Mesenchymal stem cell (in vitro differentiated cells and primary cell): ENCODE measurements around the gene NAV2.

Experiments used
- DNase-seq: peaks from one replicate; pipeline ENCODE4 v3.0.0-alpha.2; 2013
- H2AFZ ChIP-seq: one replicate; pipeline ENCODE4 v1.6.1; 2013; ENCODE audit warnings: low read depth, mild to moderate bottlenecking, control low read depth, inconsistent platforms, low read length, moderate library complexity
- H2AK5ac ChIP-seq: 2 replicates; pipeline ENCODE4 v1.6.1; 2013; ENCODE audit warnings: low read length, moderate library complexity, mild to moderate bottlenecking, inconsistent platforms; ENCODE audit not compliant: severe bottlenecking
- H2BK120ac ChIP-seq: one replicate; pipeline ENCODE4 v1.6.1; 2013; ENCODE audit warnings: low read depth, mild to moderate bottlenecking, inconsistent platforms, low read length, moderate library complexity
- H2BK12ac ChIP-seq, 2 experiments: one replicate each; pipeline ENCODE4 v1.6.1; 2013; ENCODE audit warnings: inconsistent platforms in 2 of 2, low read length in 2 of 2, mild to moderate bottlenecking in 2 of 2, moderate library complexity in 2 of 2, control low read depth in 1 of 2
- H2BK15ac ChIP-seq: one replicate; pipeline ENCODE4 v1.6.1; 2013; ENCODE audit warnings: mild to moderate bottlenecking, low read depth, inconsistent platforms; ENCODE audit not compliant: poor library complexity, severe bottlenecking
- H2BK5ac ChIP-seq: 2 replicates; pipeline ENCODE4 v1.6.1; 2013; ENCODE audit warnings: low read depth, mild to moderate bottlenecking, low read length, control low read depth, inconsistent platforms; ENCODE audit not compliant: poor library complexity, severe bottlenecking
- H3K14ac ChIP-seq, 2 experiments: one replicate each; pipeline ENCODE4 v1.6.1; 2013; ENCODE audit warnings: inconsistent platforms in 2 of 2, low read length in 2 of 2, control low read depth in 1 of 2, mild to moderate bottlenecking in 1 of 2, moderate library complexity in 1 of 2
- H3K18ac ChIP-seq, 2 experiments: one replicate each; pipeline ENCODE4 v1.6.1; 2013; ENCODE audit warnings: inconsistent platforms in 2 of 2, low read length in 2 of 2, control low read depth in 1 of 2, low read depth in 1 of 2, mild to moderate bottlenecking in 1 of 2
- H3K23ac ChIP-seq, 2 experiments: one replicate each; pipeline ENCODE4 v1.6.1; 2013; ENCODE audit warnings: inconsistent platforms in 2 of 2, low read length in 2 of 2, mild to moderate bottlenecking in 2 of 2, moderate library complexity in 2 of 2, control low read depth in 1 of 2
- H3K27ac ChIP-seq: 2 replicates; pipeline ENCODE4 v1.5.1; 2013; ENCODE audit warnings: mild to moderate bottlenecking, moderate library complexity, low read length, control low read depth, inconsistent platforms; ENCODE audit not compliant: poor library complexity, severe bottlenecking
- H3K27me3 ChIP-seq, 2 experiments: 2 replicates each; pipeline versions ENCODE4 v1.6.1 to v1.7.0; 2013; ENCODE audit warnings: low read length in 2 of 2, mild to moderate bottlenecking in 2 of 2, moderate library complexity in 2 of 2, control low read depth in 1 of 2, inconsistent platforms in 1 of 2; ENCODE audit not compliant: control insufficient read depth in 1 of 2, insufficient read depth in 1 of 2
- H3K36me3 ChIP-seq, 2 experiments: 2 replicates each; pipeline versions ENCODE4 v1.6.1 to v1.7.0; 2013; ENCODE audit warnings: low read length in 2 of 2, control low read depth in 1 of 2, inconsistent platforms in 1 of 2, low read depth in 1 of 2, mild to moderate bottlenecking in 1 of 2; ENCODE audit not compliant: insufficient read depth in 2 of 2, control insufficient read depth in 1 of 2
- H3K4ac ChIP-seq, 2 experiments: one replicate each; pipeline ENCODE4 v1.6.1; 2013; ENCODE audit warnings: inconsistent platforms in 2 of 2, low read length in 2 of 2, mild to moderate bottlenecking in 2 of 2, moderate library complexity in 2 of 2, control low read depth in 1 of 2, low read depth in 1 of 2
- H3K4me1 ChIP-seq: 2 replicates; pipeline ENCODE4 v1.6.1; 2013; ENCODE audit warnings: low read depth, low read length, control low read depth; ENCODE audit not compliant: control insufficient read depth, insufficient read depth
- H3K4me2 ChIP-seq: 2 replicates; pipeline ENCODE4 v1.6.1; 2013; ENCODE audit warnings: low read length, mild to moderate bottlenecking, inconsistent platforms; ENCODE audit not compliant: poor library complexity, severe bottlenecking
- H3K4me3 ChIP-seq, 2 experiments: 2 replicates each; pipeline versions ENCODE4 v1.5.1 to v1.7.0; 2013; ENCODE audit warnings: low read length in 2 of 2, mild to moderate bottlenecking in 2 of 2, control low read depth in 1 of 2, low read depth in 1 of 2; ENCODE audit not compliant: insufficient read depth in 1 of 2
- H3K79me1 ChIP-seq: replicated peaks from 2 replicates; pipeline ENCODE4 v1.6.1; 2013; ENCODE audit warnings: mild to moderate bottlenecking, control low read depth, low read length, inconsistent platforms; ENCODE audit not compliant: poor library complexity, severe bottlenecking
- H3K9ac ChIP-seq: 2 replicates; pipeline ENCODE4 v1.7.0; 2013; ENCODE audit warnings: mild to moderate bottlenecking, low read length, moderate library complexity
- H3K9me3 ChIP-seq: 2 replicates; pipeline ENCODE4 v1.7.0; 2013; ENCODE audit warnings: mild to moderate bottlenecking, low read length; ENCODE audit not compliant: control insufficient read depth
- H4K8ac ChIP-seq: one replicate; pipeline ENCODE4 v1.6.1; 2013; ENCODE audit warnings: inconsistent platforms, mild to moderate bottlenecking, low read length, moderate library complexity
- H4K91ac ChIP-seq: one replicate; pipeline ENCODE4 v1.6.1; 2013; ENCODE audit warnings: mild to moderate bottlenecking, low read length, inconsistent platforms
- WGBS: methylation state at CpG from one replicate; pipeline ENCODE4 v1.1.7; 2013; ENCODE audit warnings: mixed read lengths; 5-methylcytosine and 5-hydroxymethylcytosine counted together

NAV2 gene

GRCh38 chr11:19838994-19839768 is 126.5 kb downstream of the NAV2 start:
- H2AK5ac ChIP-seq, result no peak overlapping the region
- no peak overlapping the region for H3K4ac ChIP-seq
- no peak overlapping the region for H3K18ac ChIP-seq
- H3K27ac ChIP-seq, result peak overlapping the region; percentile 30
- H2BK12ac ChIP-seq, result no peak overlapping the region
- no peak overlapping the region for H2BK120ac ChIP-seq
- H3K27me3 ChIP-seq, result no peaks in the 10 kb centered on the region
- H3K4me2 ChIP-seq, result no peak overlapping the region
- no peak overlapping the region for H3K4me3 ChIP-seq
- no peak overlapping the region for H4K8ac ChIP-seq
- no peak for DNase-seq
- peaks cover 6% of the 10 kb centered on the region for H3K4me1 ChIP-seq
- no peak overlapping the region for H3K23ac ChIP-seq
- H3K79me1 ChIP-seq, result peaks cover 14% of the 10 kb centered on the region
- no peaks in the 10 kb centered on the region for H3K9me3 ChIP-seq
- H2BK5ac ChIP-seq, result no peak overlapping the region
- no peak overlapping the region for H3K9ac ChIP-seq
- H2AFZ ChIP-seq, result no peak overlapping the region
- WGBS, result 48% methylated on average over 4 of the region's 4 CpGs
- peaks cover 0 to 72% of the 10 kb centered on the region in 2 experiments for H3K36me3 ChIP-seq
- H3K14ac ChIP-seq, result no peak overlapping the region
- no peak overlapping the region for H2BK15ac ChIP-seq
- no peak overlapping the region for H4K91ac ChIP-seq

- Histone ChIP-seq H4K8ac (no peak overlapping the region), H2AFZ (no peak overlapping the region), H3K27me3 (no peaks in the 10 kb centered on the region), H3K79me1 (peaks cover 9% of the 10 kb centered on the region), H3K36me3 (peaks cover 0 to 73% of the 10 kb centered on the region in 2 experiments), H3K18ac (no peak overlapping the region), H4K91ac (no peak overlapping the region), H3K14ac (no peak overlapping the region), H3K9me3 (no peaks in the 10 kb centered on the region), H3K27ac (no peak overlapping the region), H3K4me3 (no peak overlapping the region), H3K4me1 (peaks cover 6% of the 10 kb centered on the region), H2BK5ac (no peak overlapping the region), H2BK12ac (no peak overlapping the region), H3K4me2 (no peak overlapping the region), H2AK5ac (no peak overlapping the region), H2BK15ac (no peak overlapping the region), H3K23ac (no peak overlapping the region), H3K4ac (no peak overlapping the region), H2BK120ac (no peak overlapping the region), H3K9ac (no peak overlapping the region)
- no peak for DNase-seq
These were observed 128.3 kb downstream of the NAV2 start for GRCh38 chr11:19840961-19841360.

GRCh38 chr11:19842505-19842904 is 129.9 kb downstream of the NAV2 start:
- 52% methylated on average over 7 of the region's 7 CpGs for WGBS

GRCh38 chr11:19843079-19843478 is 130.4 kb downstream of the NAV2 start:
- H3K4me3 ChIP-seq, result no peak overlapping the region
- no peak overlapping the region for H3K9ac ChIP-seq
- H3K9me3 ChIP-seq, result no peaks in the 10 kb centered on the region
- H3K27ac ChIP-seq, result no peak overlapping the region
- no peak overlapping the region for H3K18ac ChIP-seq
- no peak overlapping the region for H3K14ac ChIP-seq
- peaks cover 18% of the 10 kb centered on the region for H3K79me1 ChIP-seq
- H2AFZ ChIP-seq, result no peak overlapping the region
- no peak for DNase-seq
- peaks cover 8% of the 10 kb centered on the region for H3K4me1 ChIP-seq
- H4K8ac ChIP-seq, result no peak overlapping the region
- no peak overlapping the region for H2BK5ac ChIP-seq
- no peak overlapping the region for H2BK120ac ChIP-seq
- no peak overlapping the region for H2BK12ac ChIP-seq
- H4K91ac ChIP-seq, result no peak overlapping the region
- 44% methylated on average over 2 of the region's 2 CpGs for WGBS
- no peak overlapping the region for H3K23ac ChIP-seq
- no peak overlapping the region for H2AK5ac ChIP-seq
- H2BK15ac ChIP-seq, result no peak overlapping the region
- H3K4me2 ChIP-seq, result no peak overlapping the region
- H3K36me3 ChIP-seq, result peaks cover 6 to 73% of the 10 kb centered on the region in 2 experiments
- H3K27me3 ChIP-seq, result no peaks in the 10 kb centered on the region
- no peak overlapping the region for H3K4ac ChIP-seq

More at GRCh38 chr11:19842505-19842904, 129.9 kb downstream of the NAV2 start:
- H3K14ac ChIP-seq, result no peak overlapping the region
- no peak for DNase-seq
- H2BK120ac ChIP-seq, result no peak overlapping the region
- peaks cover 6 to 73% of the 10 kb centered on the region in 2 experiments for H3K36me3 ChIP-seq
- H3K27me3 ChIP-seq, result no peaks in the 10 kb centered on the region
- H2BK5ac ChIP-seq, result no peak overlapping the region
- H3K4me2 ChIP-seq, result no peak overlapping the region
- no peak overlapping the region for H2BK15ac ChIP-seq
- no peak overlapping the region for H2AFZ ChIP-seq
- H3K18ac ChIP-seq, result no peak overlapping the region
- H3K23ac ChIP-seq, result no peak overlapping the region
- H4K8ac ChIP-seq, result no peak overlapping the region
- no peak overlapping the region for H3K4ac ChIP-seq
- H3K9me3 ChIP-seq, result no peaks in the 10 kb centered on the region
- peaks cover 15% of the 10 kb centered on the region for H3K79me1 ChIP-seq
- no peak overlapping the region for H3K27ac ChIP-seq
- H2AK5ac ChIP-seq, result no peak overlapping the region
- no peak overlapping the region for H4K91ac ChIP-seq
- no peak overlapping the region for H3K4me3 ChIP-seq
- H3K9ac ChIP-seq, result no peak overlapping the region
- H2BK12ac ChIP-seq, result no peak overlapping the region
- peaks cover 8% of the 10 kb centered on the region for H3K4me1 ChIP-seq
